ENCODE measurements around the gene GRIN2D.

The GRIN2D gene

DNA sequence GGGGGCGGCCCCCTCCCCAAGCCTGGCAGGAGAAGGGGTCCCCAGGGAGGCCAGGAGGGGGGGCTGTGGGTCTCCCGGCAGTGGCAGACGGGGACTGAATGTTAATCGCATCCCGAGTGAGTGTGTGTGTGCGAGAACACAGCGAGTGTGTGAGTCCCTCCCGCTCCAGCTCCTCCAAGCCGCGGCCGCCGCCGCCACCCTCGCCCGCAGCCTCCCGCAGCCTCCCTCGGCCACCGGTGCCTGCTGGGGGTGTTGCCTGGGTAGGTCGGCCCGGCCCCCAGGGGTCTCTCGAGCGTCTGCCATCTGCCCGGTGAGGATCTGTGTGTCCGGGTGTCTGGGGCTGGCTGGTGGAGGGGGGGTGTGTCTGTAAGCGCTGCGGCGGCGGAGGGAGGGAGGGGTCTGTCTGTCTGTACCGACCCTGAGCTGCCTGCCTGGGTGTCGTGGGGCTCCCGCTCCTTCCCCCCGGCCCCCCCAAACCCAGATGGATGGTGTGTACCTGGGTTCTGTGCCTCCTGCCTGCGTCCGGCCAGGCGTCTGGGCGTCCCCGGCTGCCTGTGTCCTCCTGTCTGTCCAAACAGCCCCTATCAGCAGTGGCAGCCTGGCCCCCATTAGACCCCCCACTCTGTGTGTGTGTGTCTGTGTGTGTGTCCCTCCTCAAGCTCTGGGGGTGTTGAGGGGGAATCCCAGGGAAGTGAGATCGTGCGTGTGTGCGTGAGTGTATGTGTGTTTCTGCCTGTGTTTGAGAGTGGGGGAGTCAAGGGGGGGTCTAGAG, at the start of gene GRIN2D:
Gene GRIN2D, plus strand, starts transcription at position 110 of the 772 bp plus-strand sequence. CDS start 4,725 bp downstream, outside the sequence.
- H4K20me1 ChIP-seq: peaks cover 0 to 14% (median 5%) of the 10 kb centered on the region in 11 experiments; a peak in 8 of 22 replicates
- peaks cover 7 to 9% (median 8%) of the 10 kb centered on the region in 11 experiments for H3K36me3 ChIP-seq
- H3K4me2 ChIP-seq: peak within 1 kb of the TSS; percentile 84 to 99 (median 95)
- peaks cover 0 to 5% (median 0%) of the 10 kb centered on the region in 11 experiments; a peak in 4 of 22 replicates for H3K9me3 ChIP-seq (replicated peaks in 1 of 11)
- TF ChIP-seq Cebpa-rat (IDR thresholded peaks at IDR 0.05): no peak
- peaks cover 26 to 72% (median 66%) of the 10 kb centered on the region in 10 experiments for H3K4me1 ChIP-seq
- peaks cover 56 to 64% (median 63%) of the 10 kb centered on the region in 11 experiments for H3K27me3 ChIP-seq
- peak within 1 kb of the TSS in 5 of 11 experiments; percentile 6 to 52 (median 36); a peak in 7 of 22 replicates for H3K27ac ChIP-seq
- H3K9ac ChIP-seq: peak within 1 kb of the TSS; percentile 44 to 74 (median 61); a peak in 20 of 22 replicates
- H3K4me3 ChIP-seq: peak within 1 kb of the TSS; percentile 35 to 66 (median 52)

GRCh38 chr19:48344892-48345291, 48.6 kb upstream of the GRIN2D start:
- Histone ChIP-seq H3K4me2 (no peak overlapping the region), H3K4me3 (no peak overlapping the region), H4K20me1 (no peaks in the 10 kb centered on the region), H3K9me3 (replicated peaks in 1 of 11) (no peaks in the 10 kb centered on the region), H3K36me3 (no peaks in the 10 kb centered on the region), H3K27me3 (no peaks in the 10 kb centered on the region), H3K9ac (no peak overlapping the region), H3K4me1 (peaks cover 6 to 19% (median 11%) of the 10 kb centered on the region in 10 experiments; a peak in 15 of 20 replicates), H3K27ac (no peak overlapping the region)
- TF ChIP-seq Cebpa-rat (IDR thresholded peaks at IDR 0.05): no peak

GRCh38 chr19:48346191-48346590, 47.3 kb upstream of the GRIN2D start:
- Histone ChIP-seq H3K4me2 (no peak overlapping the region), H3K9ac (no peak overlapping the region), H3K4me3 (no peak overlapping the region), H3K36me3 (no peaks in the 10 kb centered on the region), H4K20me1 (no peaks in the 10 kb centered on the region), H3K4me1 (peaks cover 0 to 14% (median 11%) of the 10 kb centered on the region in 10 experiments; a peak in 11 of 20 replicates), H3K27ac (no peak overlapping the region), H3K27me3 (no peaks in the 10 kb centered on the region), H3K9me3 (replicated peaks in 1 of 11) (no peaks in the 10 kb centered on the region)
- TF ChIP-seq Cebpa-rat (IDR thresholded peaks at IDR 0.05): no peak

GRCh38 chr19:48348045-48348444, 45.4 kb upstream of the GRIN2D start:
- no peak overlapping the region for H3K4me2 ChIP-seq
- no peak overlapping the region for H3K4me3 ChIP-seq
- no peaks in the 10 kb centered on the region for H3K27me3 ChIP-seq
- H3K9me3 ChIP-seq (replicated peaks in 1 of 11): no peaks in the 10 kb centered on the region
- no peaks in the 10 kb centered on the region for H4K20me1 ChIP-seq
- peaks cover 0 to 5% (median 4%) of the 10 kb centered on the region in 10 experiments; a peak in 11 of 20 replicates for H3K4me1 ChIP-seq
- TF ChIP-seq Cebpa-rat (IDR thresholded peaks at IDR 0.05): no peak
- H3K27ac ChIP-seq: no peak overlapping the region
- no peak overlapping the region for H3K9ac ChIP-seq
- no peaks in the 10 kb centered on the region for H3K36me3 ChIP-seq

DNA sequence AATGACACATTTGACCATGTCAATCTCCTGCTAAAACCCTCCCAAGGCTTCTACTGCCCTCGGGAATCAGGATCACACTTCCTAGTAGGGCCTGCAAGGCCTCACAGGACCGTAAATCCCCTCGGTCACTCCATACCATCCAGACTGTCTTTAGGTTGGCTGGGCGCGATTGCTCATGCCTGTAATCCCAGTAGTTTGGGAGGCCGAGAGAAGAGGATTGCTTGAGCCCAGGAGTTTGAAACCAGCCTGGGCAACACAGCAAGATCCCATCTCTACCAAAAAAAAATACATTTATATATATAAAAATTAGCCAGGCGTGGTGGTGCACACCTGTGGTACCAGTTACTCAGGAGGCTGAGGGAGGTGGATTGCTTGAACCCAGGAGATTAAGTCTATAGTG, 44.7 kb upstream of the GRIN2D start:
- H3K27me3 ChIP-seq: no peaks in the 10 kb centered on the region

DNA sequence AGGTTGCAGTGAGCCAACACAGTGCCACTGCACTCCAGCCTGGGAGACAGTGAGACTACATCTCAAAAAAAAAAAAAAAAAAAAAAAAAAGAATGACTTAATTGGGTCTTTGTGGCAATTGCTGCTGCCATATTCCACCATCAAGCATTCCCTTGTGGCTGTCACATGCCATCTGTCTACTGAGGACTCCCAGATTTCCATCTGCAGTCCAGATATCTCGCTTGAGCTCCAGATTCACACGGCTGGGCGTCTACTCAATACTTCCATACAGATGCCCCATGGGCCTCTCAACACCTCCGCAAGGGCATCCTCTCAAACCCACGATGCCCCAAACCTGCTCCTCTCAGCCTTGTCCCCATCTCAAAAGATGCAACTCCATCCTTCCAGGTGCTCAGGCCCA, 42.6 kb upstream of the GRIN2D start:
- Histone ChIP-seq H3K4me3 (no peak overlapping the region), H3K36me3 (no peaks in the 10 kb centered on the region), H3K4me1 (peaks cover 11 to 27% (median 17%) of the 10 kb centered on the region in 10 experiments), H3K4me2 (no peak overlapping the region), H3K9me3 (replicated peaks in 1 of 11) (no peaks in the 10 kb centered on the region), H4K20me1 (no peaks in the 10 kb centered on the region), H3K27me3 (no peaks in the 10 kb centered on the region), H3K27ac (no peak overlapping the region), H3K9ac (no peak overlapping the region)
- TF ChIP-seq Cebpa-rat (IDR thresholded peaks at IDR 0.05): no peak

More for the DNA sequence above, 44.7 kb upstream of the GRIN2D start:
- no peaks in the 10 kb centered on the region for H3K36me3 ChIP-seq
- peaks cover 0 to 7% (median 3%) of the 10 kb centered on the region in 10 experiments; a peak in 12 of 20 replicates for H3K4me1 ChIP-seq
- no peak overlapping the region for H3K4me3 ChIP-seq
- no peak overlapping the region; a peak in 1 of 22 replicates for H3K4me2 ChIP-seq
- no peaks in the 10 kb centered on the region for H3K9me3 ChIP-seq (replicated peaks in 1 of 11)
- no peaks in the 10 kb centered on the region for H4K20me1 ChIP-seq
- H3K27ac ChIP-seq: no peak overlapping the region
- TF ChIP-seq Cebpa-rat (IDR thresholded peaks at IDR 0.05): no peak
- H3K9ac ChIP-seq: no peak overlapping the region

DNA sequence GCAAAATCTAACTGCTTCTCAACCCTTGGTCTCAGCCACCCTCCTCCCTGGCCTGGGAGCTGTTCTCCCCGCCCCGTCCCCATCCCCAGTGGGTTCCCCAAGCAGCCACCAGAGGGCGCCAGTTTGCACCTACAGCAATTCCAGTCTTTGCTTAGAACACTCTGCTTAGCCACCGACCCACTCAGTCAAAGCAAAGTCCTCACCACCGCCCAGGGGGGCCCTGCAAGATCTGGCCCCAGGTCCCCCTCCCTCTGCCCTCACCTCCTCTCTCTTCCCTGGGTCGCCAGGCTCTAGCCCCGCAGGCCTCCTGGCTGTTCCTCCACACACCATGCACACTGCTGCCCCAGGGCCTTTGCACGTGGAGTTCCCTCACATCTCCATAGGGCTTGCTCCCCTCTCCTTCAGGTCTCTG, 42.1 kb upstream of the GRIN2D start:
- Histone ChIP-seq H3K9me3 (replicated peaks in 1 of 11) (no peaks in the 10 kb centered on the region), H3K36me3 (no peaks in the 10 kb centered on the region), H3K27me3 (no peaks in the 10 kb centered on the region), H3K27ac (no peak overlapping the region), H3K4me1 (peaks cover 11 to 27% (median 17%) of the 10 kb centered on the region in 10 experiments), H4K20me1 (no peaks in the 10 kb centered on the region), H3K4me3 (no peak overlapping the region), H3K9ac (no peak overlapping the region), H3K4me2 (no peak overlapping the region)
- TF ChIP-seq Cebpa-rat (IDR thresholded peaks at IDR 0.05): no peak

GRCh38 chr19:48353677-48354076, 39.8 kb upstream of the GRIN2D start:
- H4K20me1 ChIP-seq: no peaks in the 10 kb centered on the region
- H3K4me3 ChIP-seq: no peak overlapping the region
- no peak for TF ChIP-seq Cebpa-rat (IDR thresholded peaks at IDR 0.05)
- H3K4me2 ChIP-seq: peak overlapping the region in 7 of 11 experiments; percentile 16 to 60 (median 33); a peak in 10 of 22 replicates
- peak overlapping the region in 2 of 11 experiments; percentile 14 to 54; a peak in 1 of 22 replicates for H3K27ac ChIP-seq
- peaks cover 11 to 27% (median 17%) of the 10 kb centered on the region in 10 experiments for H3K4me1 ChIP-seq
- no peaks in the 10 kb centered on the region for H3K36me3 ChIP-seq
- H3K27me3 ChIP-seq: no peaks in the 10 kb centered on the region
- no peaks in the 10 kb centered on the region for H3K9me3 ChIP-seq (replicated peaks in 1 of 11)
- H3K9ac ChIP-seq: no peak overlapping the region

DNA sequence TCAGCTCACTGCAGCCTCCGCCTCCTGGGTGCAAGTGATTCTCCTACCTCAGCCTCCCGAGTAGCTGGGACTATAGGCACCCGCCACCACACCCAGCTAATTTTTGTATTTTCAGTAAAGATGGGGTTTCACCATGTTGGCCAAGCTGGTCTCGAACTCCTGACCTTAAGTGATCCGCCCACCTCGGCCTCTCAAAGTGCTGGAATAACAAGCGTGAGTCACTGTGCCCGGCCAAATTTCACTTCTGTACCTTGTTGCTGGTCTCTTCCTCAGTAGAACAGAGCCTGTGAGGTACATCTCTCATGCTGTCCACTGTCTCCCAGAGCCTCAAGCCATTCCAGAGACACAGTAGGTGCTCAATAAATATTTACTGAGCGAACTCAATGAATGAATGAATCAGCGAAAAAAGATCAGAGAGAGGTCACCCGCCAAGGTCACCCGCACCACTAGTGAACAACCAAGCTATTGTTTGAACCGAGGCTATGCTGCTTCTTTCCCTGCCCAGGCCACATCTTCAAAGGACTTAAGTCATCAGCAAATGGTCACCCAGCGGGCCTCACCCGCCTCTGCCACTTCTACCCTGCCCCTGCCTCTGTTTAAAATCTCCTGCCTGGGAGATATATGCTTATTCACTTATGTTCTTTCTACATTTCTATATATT, 39.0 kb upstream of the GRIN2D start:
- TF ChIP-seq Cebpa-rat (IDR thresholded peaks at IDR 0.05): no peak
- Histone ChIP-seq H3K4me3 (no peak overlapping the region), H3K4me1 (peaks cover 11 to 27% (median 17%) of the 10 kb centered on the region in 10 experiments), H3K27me3 (no peaks in the 10 kb centered on the region), H4K20me1 (no peaks in the 10 kb centered on the region), H3K4me2 (peak overlapping the region in 9 of 11 experiments; percentile 2 to 60 (median 33); a peak in 8 of 22 replicates), H3K27ac (peak overlapping the region in 4 of 11 experiments; percentile 5 to 54 (median 38); a peak in 5 of 22 replicates), H3K9me3 (replicated peaks in 1 of 11) (no peaks in the 10 kb centered on the region), H3K9ac (peak overlapping the region in 1 of 11 experiments; percentile 40; a peak in 1 of 22 replicates), H3K36me3 (no peaks in the 10 kb centered on the region)

All from BLaER1 treated with 17β-estradiol and CSF1 and Interleukin-3, amounts not matched to agents 10 nM and 100 nM (cell line).